ENCODE results near the gene PITPNM2. TPM values are rescaled to one million over a fixed set of nuclear protein-coding genes. Genes with fewer than 3 reads are reported as not detected.

The PITPNM2 gene
- total RNA-seq, 3 donors from 2014 or later, result 7.3 to 9.3 (median 9.2) TPM

GRCh38 chr12:123139926-123140675 lies 10.8 kb downstream of the PITPNM2 start:
- DNase-seq, result no peak
- ATAC-seq, result no peak
- Mint-ChIP-seq H3K36me3 (ENCODE audit: insufficient read depth) (peaks cover 6% of the 10 kb centered on the region), H3K9me3 (no peaks in the 10 kb centered on the region), H3K4me1 (ENCODE audit: low read depth) (peaks cover 22% of the 10 kb centered on the region), H3K27me3 (ENCODE audit: low read depth) (no peaks in the 10 kb centered on the region), H3K4me3 (no peak overlapping the region)

- H3K36me3 Mint-ChIP-seq (ENCODE audit: insufficient read depth), result peaks cover 6% of the 10 kb centered on the region
- H3K9me3 Mint-ChIP-seq, result no peaks in the 10 kb centered on the region
- DNase-seq (no peak), ATAC-seq (no peak)
- no peak overlapping the region for H3K4me3 Mint-ChIP-seq
- peaks cover 43% of the 10 kb centered on the region for H3K4me1 Mint-ChIP-seq (ENCODE audit: low read depth)
- no peaks in the 10 kb centered on the region for H3K27me3 Mint-ChIP-seq (ENCODE audit: low read depth)
Measured at GRCh38 chr12:123135688-123136087, 15.2 kb downstream of the PITPNM2 start.

DNA sequence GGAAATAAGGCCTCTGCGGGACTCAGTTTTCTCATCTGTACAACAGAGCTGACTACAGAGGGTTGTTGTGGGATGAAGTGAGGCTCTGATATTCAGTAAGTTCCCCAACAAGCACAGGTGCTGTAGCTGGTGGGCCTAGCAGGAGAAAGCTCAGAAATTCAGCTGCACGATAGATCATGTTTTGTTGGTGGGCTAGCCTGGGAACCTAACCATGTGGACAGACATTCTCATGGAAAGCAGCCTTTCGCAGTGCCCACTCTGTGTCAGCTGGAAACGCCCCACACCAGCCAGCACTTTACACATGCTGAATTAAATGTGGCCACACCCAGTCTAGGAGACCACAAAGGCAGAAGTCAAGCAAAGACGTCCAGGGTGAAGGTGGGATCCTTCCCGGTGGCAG lies 16.1 kb downstream of the PITPNM2 start:
- DNase-seq, result no peak
- no peak for ATAC-seq
- peaks cover 42% of the 10 kb centered on the region for H3K4me1 Mint-ChIP-seq (ENCODE audit: low read depth)
- no peaks in the 10 kb centered on the region for H3K27me3 Mint-ChIP-seq (ENCODE audit: low read depth)
- peaks cover 6% of the 10 kb centered on the region for H3K36me3 Mint-ChIP-seq (ENCODE audit: insufficient read depth)
- no peak overlapping the region for H3K4me3 Mint-ChIP-seq
- no peaks in the 10 kb centered on the region for H3K9me3 Mint-ChIP-seq

GRCh38 chr12:123134271-123134671 lies 16.6 kb downstream of the PITPNM2 start:
- DNase-seq, result no peak
- H3K36me3 Mint-ChIP-seq (ENCODE audit: insufficient read depth), result peaks cover 6% of the 10 kb centered on the region
- H3K9me3 Mint-ChIP-seq, result no peaks in the 10 kb centered on the region
- no peak for ATAC-seq
- H3K27me3 Mint-ChIP-seq (ENCODE audit: low read depth), result no peaks in the 10 kb centered on the region
- H3K4me3 Mint-ChIP-seq, result no peak overlapping the region
- peaks cover 39% of the 10 kb centered on the region for H3K4me1 Mint-ChIP-seq (ENCODE audit: low read depth)

DNA sequence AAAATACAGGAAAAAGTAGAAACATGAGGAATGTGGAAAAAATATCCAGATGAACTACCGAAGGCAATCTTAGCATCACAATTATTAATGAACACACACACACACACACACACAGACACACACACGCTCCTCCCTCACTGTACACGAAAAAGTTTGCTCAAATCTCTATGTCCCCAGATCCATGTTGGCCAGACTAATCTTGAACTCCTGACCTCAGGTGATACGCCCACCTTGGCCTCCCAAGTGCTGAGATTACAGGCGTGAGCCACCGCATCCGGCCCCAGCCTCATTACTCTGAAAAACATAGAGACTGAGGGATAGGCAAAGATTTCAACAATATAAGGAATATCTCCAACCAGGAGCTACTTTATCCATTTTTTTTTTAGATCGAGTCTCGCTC lies 17.2 kb downstream of the PITPNM2 start:
- Mint-ChIP-seq H3K4me1 (ENCODE audit: low read depth) (peaks cover 39% of the 10 kb centered on the region), H3K27me3 (ENCODE audit: low read depth) (no peaks in the 10 kb centered on the region), H3K9me3 (no peaks in the 10 kb centered on the region), H3K36me3 (ENCODE audit: insufficient read depth) (peaks cover 6% of the 10 kb centered on the region), H3K4me3 (no peak overlapping the region)
- DNase-seq (no peak), ATAC-seq (no peak)

DNA sequence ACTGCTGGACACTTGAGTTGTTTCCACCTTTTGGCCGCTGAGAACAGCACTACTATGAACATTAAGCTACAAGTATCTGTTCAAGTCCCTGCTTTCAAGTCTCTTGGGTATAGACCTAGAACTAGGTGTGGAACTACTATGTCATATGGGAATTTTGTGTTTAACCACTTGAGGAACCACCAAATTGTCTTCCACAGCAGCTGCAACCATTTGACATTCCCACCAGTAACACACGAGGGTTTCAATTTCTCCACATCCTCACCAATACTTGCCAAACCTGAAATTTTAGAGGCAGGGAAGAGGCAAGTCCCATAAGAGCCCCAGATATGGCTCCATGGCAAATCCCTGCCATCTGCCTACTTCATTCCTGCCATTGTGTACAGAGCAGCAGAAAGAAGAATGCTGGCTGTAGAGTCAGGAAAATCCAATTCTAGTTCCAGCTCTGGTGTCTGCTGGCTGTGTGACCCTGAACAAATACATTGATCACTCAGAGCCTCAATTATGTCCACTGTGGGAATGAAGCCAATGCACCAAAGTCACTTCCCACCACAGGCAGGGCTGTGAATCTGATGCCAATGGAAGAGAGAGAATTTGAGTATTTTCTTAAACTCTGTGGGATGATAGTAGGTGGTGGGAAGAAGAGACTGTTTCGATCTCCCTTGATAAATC lies 17.8 kb downstream of the PITPNM2 start:
- no peak overlapping the region for H3K4me3 Mint-ChIP-seq
- peaks cover 39% of the 10 kb centered on the region for H3K4me1 Mint-ChIP-seq (ENCODE audit: low read depth)
- H3K36me3 Mint-ChIP-seq (ENCODE audit: insufficient read depth), result peaks cover 6% of the 10 kb centered on the region
- no peaks in the 10 kb centered on the region for H3K27me3 Mint-ChIP-seq (ENCODE audit: low read depth)
- H3K9me3 Mint-ChIP-seq, result no peaks in the 10 kb centered on the region
- ATAC-seq (no peak), DNase-seq (no peak)

GRCh38 chr12:123131879-123132402 lies 18.9 kb downstream of the PITPNM2 start:
- H3K36me3 Mint-ChIP-seq (ENCODE audit: insufficient read depth), result peaks cover 6% of the 10 kb centered on the region
- peaks cover 39% of the 10 kb centered on the region for H3K4me1 Mint-ChIP-seq (ENCODE audit: low read depth)
- no peaks in the 10 kb centered on the region for H3K9me3 Mint-ChIP-seq
- H3K27me3 Mint-ChIP-seq (ENCODE audit: low read depth), result no peaks in the 10 kb centered on the region
- H3K4me3 Mint-ChIP-seq, result peak overlapping the region; percentile 17
- DNase-seq (peak; percentile 24), ATAC-seq (peak; percentile 80 to 91)

DNA sequence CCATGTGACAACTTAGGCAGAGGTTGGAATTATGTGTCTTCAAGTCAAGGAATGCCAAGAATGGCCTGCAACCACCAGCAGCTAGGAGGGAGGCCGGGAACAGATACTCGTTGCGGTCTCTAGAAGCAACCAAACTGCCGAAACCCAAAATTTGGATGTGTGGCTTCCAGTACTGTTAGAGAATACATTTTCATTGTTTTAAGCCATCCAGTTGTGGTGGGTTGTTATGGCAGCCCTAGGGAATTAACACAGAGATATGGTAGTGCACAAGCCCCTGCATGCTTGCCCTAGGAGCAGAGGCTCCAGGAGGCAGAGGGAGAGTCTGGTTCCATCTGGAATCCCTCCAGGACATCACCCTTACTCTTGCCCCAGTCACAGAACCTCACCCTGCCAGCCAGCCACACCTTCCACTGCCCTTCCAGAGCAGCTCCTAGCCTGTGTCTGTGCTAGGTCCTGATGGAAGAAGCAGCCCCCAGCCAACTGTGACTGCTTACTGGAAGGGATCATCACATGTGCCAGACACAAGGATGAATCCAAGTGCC lies 19.5 kb downstream of the PITPNM2 start:
- peaks cover 6% of the 10 kb centered on the region for H3K36me3 Mint-ChIP-seq (ENCODE audit: insufficient read depth)
- ATAC-seq, result peak; percentile 23 to 28

GRCh38 chr12:123129621-123130020 lies 21.3 kb downstream of the PITPNM2 start:
- ATAC-seq (no peak), DNase-seq (no peak)
- Mint-ChIP-seq H3K27me3 (ENCODE audit: low read depth) (no peaks in the 10 kb centered on the region), H3K36me3 (ENCODE audit: insufficient read depth) (peaks cover 1% of the 10 kb centered on the region), H3K4me3 (no peak overlapping the region), H3K4me1 (ENCODE audit: low read depth) (peaks cover 36% of the 10 kb centered on the region), H3K9me3 (no peaks in the 10 kb centered on the region)

More for the DNA sequence above, 19.5 kb downstream of the PITPNM2 start:
- Mint-ChIP-seq H3K4me3 (peak overlapping the region; percentile 17), H3K4me1 (ENCODE audit: low read depth) (peaks cover 39% of the 10 kb centered on the region), H3K27me3 (ENCODE audit: low read depth) (no peaks in the 10 kb centered on the region), H3K9me3 (no peaks in the 10 kb centered on the region)
- no peak for DNase-seq

DNA sequence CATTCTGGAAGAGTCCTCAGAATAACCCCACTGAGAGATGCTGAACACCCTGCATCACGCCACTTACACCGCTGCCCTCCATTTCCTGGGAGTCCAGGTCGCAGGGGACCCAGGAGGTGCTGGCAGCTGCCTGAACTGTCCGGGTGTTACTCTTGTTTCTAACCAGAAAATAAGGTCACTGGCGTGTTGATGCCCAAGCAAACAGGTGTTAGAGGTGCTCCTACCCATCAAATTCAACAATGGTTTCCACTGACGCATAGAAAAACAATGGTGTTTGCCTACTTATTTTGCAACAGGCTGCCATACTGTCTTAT lies 23.8 kb downstream of the PITPNM2 start:
- H3K9me3 Mint-ChIP-seq, result no peaks in the 10 kb centered on the region
- no peak for ATAC-seq

GRCh38 chr12:123126294-123127181 lies 24.4 kb downstream of the PITPNM2 start:
- Mint-ChIP-seq H3K4me3 (no peak overlapping the region), H3K4me1 (ENCODE audit: low read depth) (peaks cover 37% of the 10 kb centered on the region), H3K36me3 (ENCODE audit: insufficient read depth) (peaks cover 1% of the 10 kb centered on the region), H3K27me3 (ENCODE audit: low read depth) (no peaks in the 10 kb centered on the region), H3K9me3 (no peaks in the 10 kb centered on the region)
- ATAC-seq (no peak), DNase-seq (no peak)

More for the DNA sequence above, 23.8 kb downstream of the PITPNM2 start:
- H3K4me3 Mint-ChIP-seq, result no peak overlapping the region
- no peaks in the 10 kb centered on the region for H3K27me3 Mint-ChIP-seq (ENCODE audit: low read depth)
- no peak for DNase-seq
- H3K36me3 Mint-ChIP-seq (ENCODE audit: insufficient read depth), result peaks cover 1% of the 10 kb centered on the region
- H3K4me1 Mint-ChIP-seq (ENCODE audit: low read depth), result peaks cover 37% of the 10 kb centered on the region

DNA sequence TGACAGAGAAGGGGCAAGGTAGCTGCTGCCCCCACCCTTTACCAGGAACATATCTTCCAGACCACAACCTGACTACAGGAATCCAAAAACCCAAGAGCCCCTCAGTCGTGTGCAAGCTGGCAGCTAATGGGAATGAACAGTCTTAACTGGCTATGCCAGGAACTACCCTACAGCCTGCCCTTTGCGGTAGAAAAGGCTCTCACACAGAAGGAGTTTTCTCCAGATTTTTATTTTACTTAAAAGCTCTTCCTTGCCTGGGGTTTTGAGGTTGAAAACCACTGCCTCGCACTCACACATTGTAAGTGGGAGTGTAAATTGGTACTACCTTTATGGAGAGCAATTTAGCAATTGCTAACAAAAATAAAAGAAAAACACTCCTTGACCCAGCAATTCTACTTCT lies 28.3 kb downstream of the PITPNM2 start:
- Mint-ChIP-seq H3K4me1 (ENCODE audit: low read depth) (peaks cover 47% of the 10 kb centered on the region), H3K9me3 (no peaks in the 10 kb centered on the region), H3K36me3 (ENCODE audit: insufficient read depth) (peaks cover 1% of the 10 kb centered on the region), H3K27me3 (ENCODE audit: low read depth) (no peaks in the 10 kb centered on the region), H3K4me3 (no peak overlapping the region)
- DNase-seq, result no peak
- ATAC-seq, result no peak

DNA sequence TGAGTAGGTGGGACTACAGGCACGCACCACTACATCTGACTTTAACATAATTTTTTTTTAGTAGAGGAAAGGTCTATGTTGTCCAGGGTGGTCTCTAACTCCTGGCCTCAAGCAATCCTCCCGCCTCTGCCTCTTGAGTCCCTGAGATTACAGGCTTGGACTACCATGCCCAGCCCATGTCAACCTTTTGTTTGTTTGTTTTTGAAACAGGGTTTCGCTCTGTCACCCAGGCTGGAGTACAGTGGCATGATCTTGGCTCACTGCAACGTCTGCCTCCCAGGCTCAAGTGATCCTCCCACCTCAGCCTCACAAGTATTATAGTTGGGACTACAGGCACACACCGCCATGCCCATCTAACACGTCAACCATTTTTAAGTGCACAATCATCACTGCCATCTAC lies 29.2 kb downstream of the PITPNM2 start:
- Mint-ChIP-seq H3K9me3 (no peaks in the 10 kb centered on the region), H3K4me1 (ENCODE audit: low read depth) (peaks cover 52% of the 10 kb centered on the region), H3K27me3 (ENCODE audit: low read depth) (no peaks in the 10 kb centered on the region), H3K36me3 (ENCODE audit: insufficient read depth) (peaks cover 1% of the 10 kb centered on the region), H3K4me3 (peak overlapping the region; percentile 3)
- ATAC-seq (no peak), DNase-seq (no peak)
